Measurements from ENCODE around the gene SLC9A2. TPM values are rescaled to one million over a fixed set of nuclear protein-coding genes. Genes with fewer than 3 reads are reported as not detected.

SLC9A2 gene
- total RNA-seq, 2 donors from 2014 or later, result 7.3 to 22.4 TPM

DNA sequence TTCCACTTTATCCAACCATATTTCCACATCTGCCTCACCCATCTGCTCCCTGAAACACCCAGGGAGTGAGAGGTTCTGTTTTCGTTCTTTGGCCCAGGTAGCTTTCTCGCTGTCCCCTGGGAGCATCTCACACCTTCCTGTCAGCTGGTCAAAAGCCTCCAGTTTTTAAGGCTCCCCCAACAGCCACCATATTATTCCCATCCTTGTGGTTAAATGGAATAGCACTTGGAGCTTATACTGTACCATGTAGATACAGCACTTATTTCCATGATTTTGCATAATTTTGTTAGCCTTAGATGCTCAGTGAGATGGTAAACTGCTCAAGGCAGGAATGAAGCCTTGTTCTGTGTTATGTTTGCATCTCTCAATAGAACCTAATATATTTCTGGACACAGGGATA lies 84.0 kb downstream of the SLC9A2 start:
- 90% methylated on average over 2 of the region's 2 CpGs for WGBS
- H3K36me3 ChIP-seq, result no peaks in the 10 kb centered on the region
- no peak overlapping the region for H3K4me3 ChIP-seq
- TF ChIP-seq CTCF (IDR thresholded peaks at IDR 0.05) (no peak), POLR2AphosphoS5 (IDR thresholded peaks at IDR 0.05) (no peak), POLR2A (IDR thresholded peaks at IDR 0.05) (no peak)
- no peaks in the 10 kb centered on the region for H3K9me3 ChIP-seq
- no peaks in the 10 kb centered on the region for H3K27me3 ChIP-seq (replicated peaks; ENCODE audit: insufficient read depth)
- intact Hi-C loops (cut with DNase I), result no loop called here
- H3K27ac ChIP-seq, result no peak overlapping the region
- DNase-seq (ENCODE audit: low spot score), result no peak
- H3K4me1 ChIP-seq (replicated peaks), result no peaks in the 10 kb centered on the region

GRCh38 chr2:102703748-102704147 lies 84.4 kb downstream of the SLC9A2 start:
- no peaks in the 10 kb centered on the region for H3K27me3 ChIP-seq (replicated peaks; ENCODE audit: insufficient read depth)
- intact Hi-C loops (cut with DNase I), result no loop called here
- no peaks in the 10 kb centered on the region for H3K9me3 ChIP-seq
- H3K4me3 ChIP-seq, result no peak overlapping the region
- H3K27ac ChIP-seq, result no peak overlapping the region
- no peak for DNase-seq (ENCODE audit: low spot score)
- no peaks in the 10 kb centered on the region for H3K4me1 ChIP-seq (replicated peaks)
- TF ChIP-seq POLR2AphosphoS5 (IDR thresholded peaks at IDR 0.05) (no peak), CTCF (IDR thresholded peaks at IDR 0.05) (peak in 3 of 4 experiments; percentile 27 to 42 (median 32))
- H3K36me3 ChIP-seq, result no peaks in the 10 kb centered on the region

GRCh38 chr2:102704531-102704930 lies 85.2 kb downstream of the SLC9A2 start:
- WGBS, result 38% methylated on average over 12 of the region's 12 CpGs

GRCh38 chr2:102707796-102708695 lies 88.7 kb downstream of the SLC9A2 start:
- intact Hi-C loops (cut with DNase I), result no loop called here
- no peak overlapping the region for H3K27ac ChIP-seq
- H3K4me3 ChIP-seq, result no peak overlapping the region
- no peak for DNase-seq (ENCODE audit: low spot score)
- H3K9me3 ChIP-seq, result no peaks in the 10 kb centered on the region
- no peak for TF ChIP-seq CTCF (IDR thresholded peaks at IDR 0.05)
- no peak for TF ChIP-seq POLR2A (IDR thresholded peaks at IDR 0.05)
- no peak for TF ChIP-seq POLR2AphosphoS5 (IDR thresholded peaks at IDR 0.05)
- WGBS, result 74% methylated on average over 20 of the region's 20 CpGs
- H3K36me3 ChIP-seq, result no peaks in the 10 kb centered on the region
- H3K4me1 ChIP-seq (replicated peaks), result no peaks in the 10 kb centered on the region
- H3K27me3 ChIP-seq (replicated peaks; ENCODE audit: insufficient read depth), result no peaks in the 10 kb centered on the region

More at GRCh38 chr2:102704531-102704930, 85.2 kb downstream of the SLC9A2 start:
- Histone ChIP-seq H3K4me1 (replicated peaks) (no peaks in the 10 kb centered on the region), H3K9me3 (no peaks in the 10 kb centered on the region), H3K27ac (no peak overlapping the region), H3K27me3 (replicated peaks; ENCODE audit: insufficient read depth) (no peaks in the 10 kb centered on the region), H3K36me3 (no peaks in the 10 kb centered on the region), H3K4me3 (no peak overlapping the region)
- TF ChIP-seq CTCF (IDR thresholded peaks at IDR 0.05) (no peak), POLR2A (IDR thresholded peaks at IDR 0.05) (no peak), POLR2AphosphoS5 (IDR thresholded peaks at IDR 0.05) (no peak)
- intact Hi-C loops (cut with DNase I), result no loop called here
- DNase-seq (ENCODE audit: low spot score), result no peak
